LNCaP clone FGC (cell line): Measurements from ENCODE around the gene LAMTOR2.
A peak's percentile ranks its signal among the peaks of the same experiment; 100 is the strongest.

Experiments
- DNase-seq: peaks from one replicate; pipeline ENCODE4 v3.0.0-alpha.2; 2011; ENCODE audit warnings: low read depth
- H3K4me3 ChIP-seq: 2 replicates; pipeline ENCODE4 v1.5.1; 2011; ENCODE audit warnings: mild to moderate bottlenecking, low read depth, low read length, control low read depth
- TF ChIP-seq, protein P1 (sequence below): IDR thresholded peaks from 2 replicates; pipeline ENCODE4 v1.5.1; 2012; ENCODE audit warnings: mild to moderate bottlenecking; ENCODE audit not compliant: control insufficient read depth, insufficient read depth; ENCODE audit errors: extremely low read depth

Gene LAMTOR2

DNA sequence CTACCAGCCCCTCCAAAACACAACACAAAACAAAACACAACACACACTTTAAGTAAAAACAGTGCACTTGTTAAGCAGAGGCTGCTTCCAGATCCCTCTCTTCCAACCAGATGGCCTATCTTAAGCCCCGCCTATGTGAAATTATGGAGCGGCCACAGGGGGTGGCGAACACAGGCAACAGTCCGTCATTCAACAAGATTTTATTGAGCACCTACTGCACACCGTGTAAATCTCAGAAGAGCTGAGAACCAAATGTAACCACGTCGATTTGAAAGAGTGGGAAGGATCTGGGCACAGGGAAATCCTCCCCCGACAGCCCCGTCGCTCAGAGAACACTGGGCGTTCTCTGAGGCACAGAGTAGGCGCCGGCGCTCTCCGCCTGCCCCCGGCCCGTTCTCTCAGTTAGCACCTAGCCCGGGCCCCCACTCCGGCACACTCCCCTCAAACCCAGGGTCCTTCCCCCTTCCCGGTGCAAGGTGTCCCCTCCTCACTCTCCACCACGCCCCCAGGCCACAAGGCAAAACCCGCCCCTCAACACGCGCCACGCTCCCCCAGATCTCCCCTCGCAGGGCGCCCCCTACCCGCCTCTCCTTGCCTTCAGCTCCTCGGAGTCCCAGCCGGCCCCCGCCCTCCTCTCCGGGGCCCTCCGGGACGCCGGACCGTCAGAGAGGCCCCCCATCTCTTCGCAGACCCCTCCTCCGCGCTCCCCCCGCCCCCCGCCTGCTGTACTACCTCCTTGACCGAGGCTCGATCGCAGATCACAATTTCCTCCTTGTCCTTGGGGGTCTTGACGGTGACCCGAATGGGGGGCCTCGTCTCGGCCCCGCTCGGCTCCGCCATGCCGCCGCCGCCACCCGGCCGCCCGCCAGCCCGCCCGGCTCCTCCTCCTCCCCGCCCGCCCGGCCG lies 1.5 kb upstream of the LAMTOR2 start:
- peak overlapping the region; percentile 67 for H3K4me3 ChIP-seq
- TF ChIP-seq, protein P1, sequence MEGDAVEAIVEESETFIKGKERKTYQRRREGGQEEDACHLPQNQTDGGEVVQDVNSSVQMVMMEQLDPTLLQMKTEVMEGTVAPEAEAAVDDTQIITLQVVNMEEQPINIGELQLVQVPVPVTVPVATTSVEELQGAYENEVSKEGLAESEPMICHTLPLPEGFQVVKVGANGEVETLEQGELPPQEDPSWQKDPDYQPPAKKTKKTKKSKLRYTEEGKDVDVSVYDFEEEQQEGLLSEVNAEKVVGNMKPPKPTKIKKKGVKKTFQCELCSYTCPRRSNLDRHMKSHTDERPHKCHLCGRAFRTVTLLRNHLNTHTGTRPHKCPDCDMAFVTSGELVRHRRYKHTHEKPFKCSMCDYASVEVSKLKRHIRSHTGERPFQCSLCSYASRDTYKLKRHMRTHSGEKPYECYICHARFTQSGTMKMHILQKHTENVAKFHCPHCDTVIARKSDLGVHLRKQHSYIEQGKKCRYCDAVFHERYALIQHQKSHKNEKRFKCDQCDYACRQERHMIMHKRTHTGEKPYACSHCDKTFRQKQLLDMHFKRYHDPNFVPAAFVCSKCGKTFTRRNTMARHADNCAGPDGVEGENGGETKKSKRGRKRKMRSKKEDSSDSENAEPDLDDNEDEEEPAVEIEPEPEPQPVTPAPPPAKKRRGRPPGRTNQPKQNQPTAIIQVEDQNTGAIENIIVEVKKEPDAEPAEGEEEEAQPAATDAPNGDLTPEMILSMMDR, result peak; percentile 30
- DNase-seq, result peak; percentile 50

DNA sequence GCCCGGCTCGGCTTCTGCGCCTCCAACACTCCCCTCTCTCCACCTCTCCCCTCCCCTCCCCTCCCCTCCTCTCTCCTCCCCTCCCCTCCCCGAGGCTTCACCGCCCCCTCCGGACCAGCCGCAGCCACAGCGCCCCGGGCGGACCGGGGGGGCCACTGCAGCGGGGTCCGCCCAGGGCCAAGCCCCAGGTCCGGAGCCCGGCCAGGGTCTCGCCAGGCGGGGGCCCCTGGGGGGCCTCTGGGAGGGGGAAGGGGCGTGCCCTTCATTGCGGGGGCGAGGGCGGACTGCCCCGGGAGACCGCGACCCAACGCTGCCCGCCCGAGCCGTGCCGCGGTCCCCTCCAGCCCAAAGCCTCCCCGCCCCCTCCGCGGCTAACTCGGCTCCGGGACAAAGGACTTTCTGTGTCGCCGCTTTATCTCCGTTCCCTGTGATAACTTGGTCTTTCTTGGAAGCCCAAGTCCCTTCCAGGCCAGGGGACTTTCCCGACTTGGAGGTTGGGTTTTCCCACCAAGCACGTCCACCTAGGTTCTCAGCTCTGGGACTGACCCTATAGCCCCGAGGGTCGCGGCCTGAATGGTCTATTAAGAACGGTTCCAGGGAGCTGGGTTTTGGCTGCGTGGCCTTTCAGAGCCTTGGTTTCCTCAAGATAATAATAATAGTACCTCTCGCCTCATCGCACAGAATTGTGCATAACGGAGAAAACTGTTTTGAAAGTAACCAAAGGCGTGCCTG lies 648 bp upstream of the LAMTOR2 start, which contains the start of gene UBQLN4:
Gene UBQLN4 (minus strand): TSS at position 31 of the 732 bp plus-strand sequence. CDS start 97 bp downstream, outside the sequence.
- DNase-seq, result peak; percentile 59
- TF ChIP-seq, protein P1, result peak; percentile 82

DNA sequence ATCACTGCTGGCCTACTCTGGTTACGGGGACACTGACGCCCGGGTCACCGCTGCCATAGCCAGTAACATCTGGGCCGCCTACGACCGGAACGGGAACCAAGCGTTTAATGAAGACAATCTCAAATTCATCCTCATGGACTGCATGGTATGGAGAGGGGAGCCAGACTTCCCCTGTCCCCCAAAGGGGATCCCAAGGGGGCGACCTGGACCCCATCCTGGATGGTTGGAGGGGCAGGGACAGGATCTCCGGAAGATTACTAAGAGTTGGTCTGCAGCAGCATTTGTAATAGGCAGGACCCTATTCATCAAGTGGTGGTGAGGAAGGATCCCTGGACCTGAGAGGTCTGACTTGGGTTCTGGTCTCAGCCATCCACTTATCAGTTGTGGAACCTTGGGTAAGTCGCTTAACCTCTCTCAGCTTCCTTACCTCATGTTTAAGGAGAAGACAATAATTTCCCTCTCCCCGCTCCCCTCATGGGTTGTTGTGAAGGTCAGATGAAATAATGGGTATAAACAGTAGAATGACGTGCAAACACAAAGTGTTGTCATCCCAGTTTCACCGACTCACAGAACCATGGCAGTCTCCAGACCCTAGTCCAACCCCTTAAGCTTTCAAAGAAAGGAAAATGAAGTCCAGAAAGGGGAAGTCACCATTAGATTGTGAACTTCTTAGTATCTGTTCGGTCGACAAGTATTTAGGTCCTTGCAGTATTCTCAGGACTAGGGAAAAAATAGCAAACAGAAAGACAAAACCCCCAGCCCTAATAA lies 883 bp downstream of the LAMTOR2 start:
- no peak for DNase-seq
- TF ChIP-seq, protein P1, result no peak

More for the DNA sequence above, 648 bp upstream of the LAMTOR2 start, which contains the start of gene UBQLN4:
- H3K4me3 ChIP-seq, result peak within 1 kb of the TSS; percentile 92

DNA sequence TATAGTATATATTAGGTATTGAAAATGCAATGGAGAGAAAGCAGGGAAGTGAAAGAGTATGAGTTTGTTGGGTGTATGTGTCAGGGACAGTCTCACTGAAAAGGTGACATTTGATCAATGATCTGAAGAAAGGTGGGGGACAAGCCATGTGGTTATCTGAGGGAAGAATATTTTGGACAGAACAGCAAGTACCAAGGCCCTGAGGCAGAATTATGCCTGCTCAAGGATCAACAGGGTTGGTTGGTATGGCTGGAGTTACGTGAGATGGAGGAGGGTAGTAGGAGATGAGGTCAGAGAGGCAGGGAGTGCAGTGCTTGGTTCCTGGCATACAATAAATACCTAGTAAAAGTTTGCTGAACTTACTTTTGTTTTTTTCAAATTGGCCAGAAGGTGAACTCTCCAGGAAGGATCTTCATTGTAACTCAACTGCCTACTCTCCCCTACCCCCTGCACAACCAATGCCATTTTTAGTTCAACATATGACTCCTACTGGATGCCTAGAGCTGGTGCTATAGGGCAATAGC lies 1.8 kb downstream of the LAMTOR2 start:
- DNase-seq, result no peak
- TF ChIP-seq, protein P1, result no peak
- H3K4me3 ChIP-seq, result no peak overlapping the region

More for the DNA sequence above, 883 bp downstream of the LAMTOR2 start:
- peak overlapping the region; percentile 92 for H3K4me3 ChIP-seq

DNA sequence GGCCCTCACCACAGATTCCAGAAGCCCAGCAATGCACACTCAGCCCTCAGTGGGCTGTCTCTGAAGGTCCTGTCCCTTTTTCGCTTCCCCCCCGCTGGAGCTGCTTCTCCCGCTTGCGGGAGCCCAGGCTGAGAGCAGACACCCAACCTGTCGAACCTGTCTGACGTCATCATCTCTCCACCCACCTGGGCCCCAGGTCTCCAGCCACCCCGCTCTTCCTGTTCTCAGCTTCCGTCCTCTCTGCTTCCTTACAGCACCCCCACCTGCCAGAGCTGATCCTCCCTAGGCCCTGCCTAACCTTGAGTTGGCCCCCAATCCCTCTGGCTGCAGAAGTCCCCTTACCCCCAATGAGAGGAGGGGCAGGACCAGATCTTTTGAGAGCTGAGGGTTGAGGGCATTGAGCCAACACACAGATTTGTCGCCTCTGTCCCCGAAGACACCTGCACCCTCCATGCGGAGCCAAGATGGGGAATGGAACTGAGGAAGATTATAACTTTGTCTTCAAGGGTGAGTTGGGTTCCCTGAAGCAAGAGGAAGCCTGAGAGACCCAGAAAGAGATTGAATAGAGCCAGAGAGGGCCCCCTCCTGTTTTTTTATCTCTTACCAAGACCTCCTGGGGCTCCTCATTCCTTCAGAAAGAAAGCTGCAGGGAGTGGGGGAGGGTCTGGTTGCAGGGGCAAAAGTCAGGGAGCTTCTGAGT lies 6.5 kb downstream of the LAMTOR2 start, which contains the start of gene RAB25:
Gene RAB25 (plus strand): TSS at position 224 of the 700 bp plus-strand sequence. CDS start 241 bp downstream, at position 465.
- peak; percentile 78 for DNase-seq
- TF ChIP-seq, protein P1, result no peak; the same call in 1 of the 2 replicates
- H3K4me3 ChIP-seq, result peak within 1 kb of the TSS; percentile 93

DNA sequence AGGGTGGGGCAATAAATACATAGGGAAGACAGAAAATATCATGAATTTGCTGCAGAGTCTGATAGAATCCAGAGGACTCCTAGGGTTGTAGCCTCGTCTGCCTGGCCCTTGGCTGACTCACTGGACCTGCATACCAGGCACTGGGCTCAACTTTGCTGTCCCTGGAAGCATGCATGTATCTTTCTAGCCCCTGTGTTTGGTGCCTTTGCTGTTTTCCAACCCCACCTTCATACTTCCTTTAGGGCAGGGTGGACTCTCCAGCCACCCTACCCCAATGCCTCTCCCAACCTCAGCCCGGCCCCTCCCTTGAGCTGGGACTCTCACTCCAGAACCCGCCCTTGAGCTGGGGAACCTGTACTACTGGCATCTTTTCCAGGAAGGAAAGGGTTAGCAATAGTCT lies 7.6 kb downstream of the LAMTOR2 start:
- DNase-seq, result no peak
- peak overlapping the region; percentile 93 for H3K4me3 ChIP-seq
- TF ChIP-seq, protein P1, result no peak
